NCI-H2107 (cell line): ENCODE data around the gene WDR33.
"Not testable (repeated sequence)": the region's sequence is repeated elsewhere in the genome, so short reads cannot be mapped to it uniquely, and the experiment has no call there.

Source experiments
- DNase-seq: peaks from one replicate; lab custom pipeline; 2025; lab: John Stamatoyannopoulos, UW

Gene WDR33

GRCh38 chr2:127810156-127810618 lies 784 bp downstream of the WDR33 start:
- DNase-seq, result no peak

GRCh38 chr2:127807678-127808353 lies 3.2 kb downstream of the WDR33 start:
- DNase-seq, result no peak

GRCh38 chr2:127806860-127807259 lies 4.1 kb downstream of the WDR33 start:
- not testable (repeated sequence) for DNase-seq

DNA sequence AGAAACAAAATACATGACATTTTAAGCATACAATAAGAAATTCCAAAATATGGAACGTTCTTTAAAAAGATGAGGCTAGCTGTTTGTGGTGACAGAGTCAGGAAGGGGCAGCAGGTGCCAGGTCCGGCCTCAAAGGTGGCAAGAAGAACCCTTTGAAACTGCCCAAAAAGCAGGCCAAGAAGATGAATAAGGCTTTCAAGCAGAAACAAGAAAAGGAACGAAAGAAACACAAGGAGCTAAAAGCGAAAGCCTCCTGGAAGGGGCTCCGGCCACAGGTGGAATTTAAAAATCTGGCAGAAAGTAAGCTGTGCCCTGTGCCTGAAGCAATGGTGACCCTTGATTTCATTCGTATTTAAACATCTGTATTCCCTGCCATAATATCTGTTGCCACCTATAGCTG lies 5.5 kb downstream of the WDR33 start:
- no peak for DNase-seq

- no peak for DNase-seq
Measured at GRCh38 chr2:127799926-127800325, 11.0 kb downstream of the WDR33 start.

DNA sequence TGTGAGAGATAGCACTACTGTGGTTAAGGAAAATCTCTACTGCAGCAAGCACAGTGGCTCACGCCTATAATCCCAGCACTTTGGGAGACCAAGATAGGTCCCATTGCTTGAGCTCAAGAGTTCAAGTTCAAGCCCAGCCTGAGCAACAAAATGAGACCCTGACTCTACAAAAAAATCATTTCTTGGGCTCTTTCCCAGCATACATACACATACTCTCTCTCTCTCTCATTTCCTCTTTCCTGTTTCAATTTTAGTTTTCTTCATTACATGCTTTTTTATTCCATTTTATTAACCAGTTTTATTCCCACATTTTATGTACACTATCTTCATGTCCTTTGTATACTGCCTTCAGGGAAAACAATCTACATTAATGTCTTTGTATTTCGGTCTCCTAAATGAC lies 14.6 kb downstream of the WDR33 start:
- DNase-seq, result no peak

DNA sequence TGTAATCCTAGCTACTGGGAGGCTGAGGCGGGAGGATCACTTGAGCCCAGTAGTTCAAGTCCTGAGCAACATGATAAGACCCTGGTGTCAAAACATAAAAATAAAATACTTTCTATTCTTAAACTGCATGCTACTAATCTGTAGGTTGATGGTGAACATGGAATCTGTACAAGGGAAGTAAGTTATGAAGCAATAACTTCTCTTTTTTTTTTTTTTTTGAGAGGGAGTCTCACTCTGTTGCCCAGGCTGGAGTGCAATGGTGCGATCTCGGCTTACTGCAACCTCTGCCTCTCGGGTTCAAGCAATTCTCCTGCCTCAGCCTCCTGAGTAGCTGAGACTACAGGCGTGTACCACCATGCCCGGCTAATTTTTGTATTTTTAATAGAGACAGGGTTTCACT lies 16.1 kb downstream of the WDR33 start:
- not testable (repeated sequence) for DNase-seq

GRCh38 chr2:127792805-127793204 lies 18.2 kb downstream of the WDR33 start:
- DNase-seq, result no peak

DNA sequence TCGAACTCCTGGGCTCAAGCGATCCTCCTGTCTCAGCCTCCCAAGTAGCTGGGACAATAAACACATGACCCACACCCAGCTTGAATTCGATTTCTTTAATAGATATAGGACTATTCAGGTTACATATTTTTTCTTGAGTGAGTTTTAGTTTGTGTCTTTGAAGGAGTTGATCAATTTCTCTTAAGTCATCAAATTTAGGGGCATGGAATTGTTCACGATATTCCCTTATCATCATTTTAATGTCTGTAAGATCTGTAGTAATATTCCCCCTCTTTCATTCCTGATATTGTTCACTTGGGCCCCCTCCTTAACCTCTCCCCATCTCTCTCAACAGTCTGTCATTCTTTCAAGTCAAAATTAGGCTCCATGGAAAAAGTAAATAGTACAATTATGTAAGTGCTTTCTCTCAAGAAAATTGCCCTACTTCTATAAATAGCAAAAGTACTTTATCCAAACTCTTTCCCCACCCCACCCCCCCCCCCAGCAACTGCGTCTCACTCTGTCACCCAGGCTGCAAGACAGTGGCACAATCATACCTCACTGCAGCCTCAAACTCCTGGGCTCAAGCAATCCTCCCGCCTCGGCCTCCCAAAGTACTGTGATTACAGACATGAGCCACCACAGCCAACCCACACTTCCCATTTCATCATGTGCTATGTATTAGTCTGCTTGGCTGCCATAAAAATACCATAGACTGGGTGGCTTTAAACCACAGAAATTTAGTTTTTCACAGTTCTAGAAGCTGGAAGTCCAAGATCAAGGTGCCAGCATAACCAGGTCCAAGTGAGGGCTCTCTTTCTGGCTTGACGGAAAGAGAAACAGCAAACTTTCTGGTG lies 20.1 kb downstream of the WDR33 start:
- no peak for DNase-seq

DNA sequence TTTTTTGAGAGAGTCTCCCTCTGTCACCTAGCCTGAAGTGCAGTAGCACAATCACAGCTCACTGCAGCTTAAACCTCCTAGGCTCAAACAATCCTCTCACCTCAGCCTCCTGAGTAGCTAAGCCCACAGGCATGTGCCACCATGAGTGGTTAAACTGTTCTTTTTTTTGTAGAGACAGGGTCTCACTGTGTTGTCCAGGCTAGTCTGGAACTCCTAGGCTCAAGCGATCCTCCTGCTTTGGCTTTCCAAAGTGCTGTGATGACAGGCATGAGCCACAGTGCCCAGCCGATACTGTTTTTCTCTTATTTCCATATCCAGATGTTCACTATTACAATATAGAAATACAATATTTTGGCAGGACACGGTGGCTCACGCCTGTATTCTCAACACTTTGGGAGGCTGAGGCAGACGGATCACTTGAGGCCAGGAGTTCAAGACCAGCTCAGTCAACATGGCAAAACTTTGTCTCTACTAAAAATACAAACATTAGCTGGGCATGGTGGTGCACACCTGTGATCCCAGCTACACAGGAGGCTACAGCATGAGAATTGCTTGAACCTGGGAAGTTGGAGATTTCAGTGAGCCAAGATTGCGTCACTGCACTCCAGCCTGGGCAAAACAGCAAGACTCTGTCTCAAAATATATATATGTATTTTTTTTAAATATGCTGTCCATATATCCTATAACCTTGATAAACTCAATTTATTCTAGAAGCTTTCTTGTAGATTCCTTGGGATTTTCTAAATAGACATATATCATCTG lies 24.7 kb downstream of the WDR33 start:
- no peak for DNase-seq

- no peak for DNase-seq
Measured at GRCh38 chr2:127784965-127785518, 25.9 kb downstream of the WDR33 start.

- no peak for DNase-seq
Measured at GRCh38 chr2:127783101-127783500, 27.9 kb downstream of the WDR33 start.

- DNase-seq, result no peak
Measured at GRCh38 chr2:127778850-127779249, 32.1 kb downstream of the WDR33 start.

- no peak for DNase-seq
Measured at GRCh38 chr2:127778447-127778846, 32.5 kb downstream of the WDR33 start.

- DNase-seq, result no peak
Measured at GRCh38 chr2:127776122-127776780, 34.7 kb downstream of the WDR33 start.

- no peak for DNase-seq
Measured at GRCh38 chr2:127771756-127772155, 39.2 kb downstream of the WDR33 start.

- DNase-seq, result no peak
Measured at GRCh38 chr2:127770973-127771735, 39.8 kb downstream of the WDR33 start.

GRCh38 chr2:127770534-127770933 lies 40.4 kb downstream of the WDR33 start:
- not testable (repeated sequence) for DNase-seq

GRCh38 chr2:127769587-127769986 lies 41.4 kb downstream of the WDR33 start:
- DNase-seq, result no peak

DNA sequence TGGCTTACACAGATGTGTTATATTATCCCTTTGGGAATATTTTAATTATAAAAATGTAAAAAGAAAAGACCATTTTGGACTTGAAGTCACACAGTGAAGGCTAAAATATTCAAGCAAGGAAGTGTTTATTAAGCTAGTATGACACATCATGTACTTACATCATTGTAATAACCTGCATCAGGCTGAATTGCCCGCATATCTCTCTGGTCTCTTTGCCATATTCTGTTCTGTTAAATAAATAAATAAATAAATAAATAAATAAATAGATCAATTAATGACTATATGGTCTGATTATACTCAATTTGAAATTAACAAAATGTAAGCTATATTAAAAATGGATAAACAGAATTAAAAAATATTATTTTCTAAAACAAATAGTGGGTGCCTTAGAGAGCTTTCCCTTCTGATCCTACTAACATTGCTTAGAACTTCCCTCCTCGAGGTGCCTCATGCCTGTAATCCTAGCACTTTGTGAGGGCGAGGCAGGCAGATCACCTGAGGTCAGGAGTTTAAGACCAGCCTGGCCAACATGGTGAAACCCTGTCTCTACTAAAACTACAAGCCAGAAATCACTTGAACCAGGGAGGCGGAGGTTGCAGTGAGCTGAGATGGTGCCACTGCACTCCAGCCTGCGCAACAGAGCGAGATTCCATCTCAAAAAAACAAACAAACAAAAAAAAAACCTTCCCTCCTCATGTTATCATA lies 42.0 kb downstream of the WDR33 start:
- no peak for DNase-seq
